ENCODE data around the gene SCAPER.
"Not testable (repeated sequence)": the region's sequence is repeated elsewhere in the genome, so short reads cannot be mapped to it uniquely, and the experiment has no call there.

Gene SCAPER

DNA sequence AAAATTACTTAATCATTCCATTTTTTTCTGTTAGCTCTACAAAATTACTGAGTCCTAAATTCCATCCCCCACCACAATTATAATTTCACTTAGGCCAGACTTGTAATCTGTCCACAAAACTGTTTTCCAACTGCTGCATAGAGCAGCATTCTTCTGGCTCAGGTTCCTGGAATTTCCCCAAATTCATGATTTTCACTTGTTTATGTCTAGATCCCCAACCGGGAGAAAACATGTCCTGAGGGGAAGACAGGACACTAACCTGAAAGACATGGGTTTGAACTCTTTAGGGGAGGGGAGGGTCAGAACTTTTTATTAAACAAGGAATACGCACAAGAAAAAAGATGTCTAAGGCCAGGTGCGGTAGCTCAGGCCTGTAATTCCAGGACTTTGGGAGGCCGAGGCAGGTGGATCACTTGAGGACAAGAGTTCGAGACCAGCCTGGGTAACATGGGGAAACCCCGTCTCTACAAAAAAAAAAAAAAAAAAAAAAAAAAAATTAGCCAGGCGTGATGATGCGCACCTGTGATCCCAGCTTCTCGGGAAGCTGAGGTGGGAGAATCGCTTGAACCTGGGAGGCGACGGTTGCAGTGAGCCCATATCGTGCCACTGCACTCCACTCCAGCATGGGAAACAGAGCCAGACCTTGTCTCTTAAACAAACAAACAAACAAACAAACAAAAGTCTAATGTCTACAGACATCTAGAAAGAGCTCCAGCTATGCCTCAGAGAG lies 595.4 kb downstream of the SCAPER start:
- DNase-seq = no peak

DNA sequence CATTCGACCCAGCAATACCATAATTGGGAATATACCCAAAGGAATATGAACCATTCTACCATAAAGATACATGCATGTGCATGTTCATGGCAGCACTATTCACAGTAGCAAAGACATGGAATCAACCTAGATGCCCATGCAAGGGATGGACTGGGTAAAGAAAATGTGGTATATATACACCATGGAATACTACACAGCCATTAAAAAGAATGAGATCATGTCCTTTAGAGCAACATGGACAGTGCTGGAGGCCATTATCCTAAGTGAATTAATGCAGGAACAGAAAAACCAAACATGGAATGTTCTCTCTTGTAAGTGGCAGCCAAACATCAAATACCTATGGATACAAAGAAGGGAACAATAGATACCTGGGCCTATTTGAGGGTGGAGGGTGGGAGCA lies 601.2 kb downstream of the SCAPER start:
- no peak for DNase-seq

DNA sequence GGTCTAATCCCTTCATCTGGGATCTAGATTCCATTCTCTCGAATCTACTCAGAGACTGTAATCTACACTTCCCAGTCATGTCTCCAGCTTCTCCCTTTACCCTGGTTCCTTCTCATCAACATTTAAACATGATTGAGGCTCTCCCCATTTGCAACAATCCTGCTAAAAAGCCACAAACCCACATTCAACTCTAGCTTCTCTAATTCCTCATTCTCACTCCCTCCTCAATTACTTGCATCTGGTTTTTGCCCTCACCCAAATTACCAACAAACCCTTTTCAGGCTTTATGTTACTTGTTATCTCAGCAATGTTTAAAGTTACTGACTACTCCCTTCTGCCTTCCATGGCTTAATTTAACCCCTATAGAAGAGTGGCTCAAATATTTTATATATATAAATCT lies 605.4 kb downstream of the SCAPER start:
- DNase-seq = no peak

DNA sequence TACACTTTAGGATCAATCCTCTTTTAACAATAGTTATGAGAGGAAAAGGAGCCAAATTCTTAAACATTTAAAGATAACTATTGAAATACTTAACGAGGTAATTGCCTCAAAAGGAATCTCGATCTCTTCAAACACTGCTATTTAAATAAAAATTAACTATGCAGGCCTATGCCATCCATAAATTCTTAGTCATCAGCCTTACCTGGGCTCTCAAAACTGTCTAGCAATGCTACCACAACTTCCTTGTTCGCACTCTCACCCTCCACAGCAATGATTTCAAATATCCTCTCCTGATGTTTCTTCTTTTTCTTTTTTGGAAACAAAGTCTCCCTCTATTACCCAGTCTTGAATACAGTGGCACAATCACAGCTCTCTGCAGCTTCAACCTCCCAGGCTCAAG lies 606.2 kb downstream of the SCAPER start:
- DNase-seq = no peak

DNA sequence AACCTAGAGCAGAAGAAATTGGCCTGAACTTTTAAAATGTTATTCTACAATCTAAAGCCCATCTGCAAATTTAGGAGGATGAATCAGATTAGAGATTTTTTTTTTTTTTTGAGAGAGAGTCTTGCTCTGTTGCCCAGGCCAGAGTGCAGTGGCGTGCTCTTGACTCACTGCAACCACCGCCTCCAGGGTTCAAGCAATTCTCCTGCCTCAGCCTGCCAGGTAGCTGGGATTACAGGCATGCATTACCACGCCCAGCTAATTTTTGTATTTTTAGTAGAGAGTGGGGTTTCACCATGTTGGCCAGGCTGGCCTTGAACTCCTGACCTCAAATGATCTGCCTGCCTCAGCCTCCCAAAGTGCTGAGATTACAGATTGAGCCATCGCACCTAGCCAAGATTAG lies 607.2 kb downstream of the SCAPER start:
- not testable (repeated sequence) for DNase-seq
